HG03439 (cell line): ENCODE data around the gene DOK6.

Experiments used
- ATAC-seq: cut with Tn5 transposase; IDR thresholded peaks from one replicate; pipeline ENCODE4 v1.9.1; 2021; ENCODE audit warnings: mild to moderate bottlenecking, moderate library complexity; ENCODE audit not compliant: unreplicated experiment

The DOK6 gene

GRCh38 chr18:69895066-69896047 is 494.7 kb downstream of the DOK6 start:
- no peak for ATAC-seq

DNA sequence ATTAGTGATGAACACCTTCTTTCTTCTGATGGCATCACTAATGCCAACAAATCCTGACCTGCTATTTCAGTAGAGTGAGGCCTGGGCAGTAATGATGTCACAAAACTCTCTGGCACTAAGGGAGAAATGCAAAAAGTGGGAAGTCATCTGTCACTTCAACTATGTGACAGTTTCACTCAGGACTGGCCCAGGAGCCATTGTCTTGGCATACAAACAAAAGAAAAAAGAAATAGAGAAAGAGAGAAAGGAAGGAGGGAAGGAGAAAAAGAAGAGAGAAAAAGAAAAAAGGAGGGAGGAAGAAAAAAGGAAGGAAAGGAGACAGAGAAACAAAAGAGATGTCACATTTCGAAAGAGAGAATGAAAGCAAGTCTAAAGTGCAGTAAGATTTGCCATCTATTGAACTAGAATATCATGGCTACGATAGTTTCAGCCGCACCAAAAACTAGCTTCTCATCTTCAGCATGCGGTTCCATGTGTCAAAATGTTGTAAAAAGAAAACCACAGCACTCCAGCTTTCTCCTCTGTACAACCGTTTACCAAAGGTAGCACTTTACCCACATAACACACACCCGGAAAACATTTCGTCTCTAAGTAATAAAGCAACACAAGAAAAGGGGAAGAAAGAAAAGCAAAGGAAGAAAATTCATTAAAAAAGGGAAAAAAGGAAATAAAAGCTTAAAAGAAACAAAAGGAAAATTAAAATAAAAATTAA is 496.9 kb downstream of the DOK6 start:
- ATAC-seq, result peak; percentile 54

GRCh38 chr18:69898241-69898861 is 497.7 kb downstream of the DOK6 start:
- no peak for ATAC-seq
